Adipocyte (in vitro differentiated cells): ENCODE measurements around the gene TBX18.

Experiments used
- DNase-seq: peaks from one replicate; pipeline ENCODE4 v3.0.0-alpha.2; 2015; ENCODE audit warnings: low read depth
- H3K27me3 ChIP-seq: replicated peaks from 2 replicates; pipeline ENCODE4 v1.7.0; 2013; ENCODE audit warnings: mild to moderate bottlenecking, low read length, moderate library complexity; ENCODE audit not compliant: control insufficient read depth, insufficient read depth
- H3K36me3 ChIP-seq: 2 replicates; pipeline ENCODE4 v1.7.0; 2013; ENCODE audit warnings: low read length, mild to moderate bottlenecking, moderate library complexity; ENCODE audit not compliant: control insufficient read depth, insufficient read depth, severe bottlenecking
- H3K4me1 ChIP-seq: 2 replicates; pipeline ENCODE4 v1.7.0; 2013; ENCODE audit warnings: mild to moderate bottlenecking, low read length, moderate library complexity; ENCODE audit not compliant: control insufficient read depth, insufficient read depth
- H3K4me3 ChIP-seq: 2 replicates; pipeline ENCODE4 v1.7.0; 2013; ENCODE audit warnings: mild to moderate bottlenecking, low read length, moderate library complexity
- H3K9ac ChIP-seq: 2 replicates; pipeline ENCODE4 v1.7.0; 2013; ENCODE audit warnings: mild to moderate bottlenecking, low read length, moderate library complexity
- H3K9me3 ChIP-seq: 2 replicates; pipeline ENCODE4 v1.7.0; 2013; ENCODE audit warnings: mild to moderate bottlenecking, low read length, moderate library complexity; ENCODE audit not compliant: control insufficient read depth

Gene TBX18

GRCh38 chr6:84641076-84641475 is 123.3 kb downstream of the TBX18 start:
- H3K9ac ChIP-seq, result no peak overlapping the region
- H3K4me3 ChIP-seq, result no peak overlapping the region
- H3K4me1 ChIP-seq, result peaks cover 27% of the 10 kb centered on the region
- H3K36me3 ChIP-seq, result no peaks in the 10 kb centered on the region
- no peaks in the 10 kb centered on the region for H3K9me3 ChIP-seq
- no peaks in the 10 kb centered on the region for H3K27me3 ChIP-seq
- no peak for DNase-seq

DNA sequence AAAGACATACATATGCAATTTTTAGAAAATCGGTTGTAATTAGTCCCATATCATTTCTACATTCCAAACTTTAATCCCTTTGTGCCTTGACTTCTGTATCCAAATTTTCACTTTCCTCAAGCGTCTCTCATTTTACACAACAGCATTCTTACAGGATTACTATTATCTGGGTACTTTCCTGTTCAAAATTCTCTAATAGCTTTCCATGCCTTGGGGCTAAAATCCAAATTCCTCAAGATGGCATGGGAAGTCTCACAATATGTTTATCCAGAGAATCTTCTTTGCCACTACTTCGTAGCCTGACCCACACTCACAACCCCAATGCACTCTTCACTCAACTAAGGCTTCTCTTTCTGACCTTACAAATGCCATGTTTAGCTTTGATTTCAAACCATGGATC is 125.0 kb downstream of the TBX18 start:
- no peaks in the 10 kb centered on the region for H3K36me3 ChIP-seq
- H3K4me1 ChIP-seq, result peaks cover 21% of the 10 kb centered on the region
- peak; percentile 57 for DNase-seq
- H3K9me3 ChIP-seq, result no peaks in the 10 kb centered on the region
- H3K4me3 ChIP-seq, result no peak overlapping the region
- H3K9ac ChIP-seq, result no peak overlapping the region
- no peaks in the 10 kb centered on the region for H3K27me3 ChIP-seq

- no peaks in the 10 kb centered on the region for H3K9me3 ChIP-seq
- no peaks in the 10 kb centered on the region for H3K36me3 ChIP-seq
- DNase-seq, result no peak
- H3K4me1 ChIP-seq, result peaks cover 21% of the 10 kb centered on the region
- no peaks in the 10 kb centered on the region for H3K27me3 ChIP-seq
- no peak overlapping the region for H3K9ac ChIP-seq
- H3K4me3 ChIP-seq, result no peak overlapping the region
These were observed 126.1 kb downstream of the TBX18 start for GRCh38 chr6:84638286-84638685.
